Measurements from ENCODE around the gene PTPA. TPM values are rescaled to one million over a fixed set of nuclear protein-coding genes. Genes with fewer than 3 reads are reported as not detected.

PTPA gene
- total RNA-seq, 3 donors from 2014 or later, result 34.2 to 83.4 (median 71.1) TPM

DNA sequence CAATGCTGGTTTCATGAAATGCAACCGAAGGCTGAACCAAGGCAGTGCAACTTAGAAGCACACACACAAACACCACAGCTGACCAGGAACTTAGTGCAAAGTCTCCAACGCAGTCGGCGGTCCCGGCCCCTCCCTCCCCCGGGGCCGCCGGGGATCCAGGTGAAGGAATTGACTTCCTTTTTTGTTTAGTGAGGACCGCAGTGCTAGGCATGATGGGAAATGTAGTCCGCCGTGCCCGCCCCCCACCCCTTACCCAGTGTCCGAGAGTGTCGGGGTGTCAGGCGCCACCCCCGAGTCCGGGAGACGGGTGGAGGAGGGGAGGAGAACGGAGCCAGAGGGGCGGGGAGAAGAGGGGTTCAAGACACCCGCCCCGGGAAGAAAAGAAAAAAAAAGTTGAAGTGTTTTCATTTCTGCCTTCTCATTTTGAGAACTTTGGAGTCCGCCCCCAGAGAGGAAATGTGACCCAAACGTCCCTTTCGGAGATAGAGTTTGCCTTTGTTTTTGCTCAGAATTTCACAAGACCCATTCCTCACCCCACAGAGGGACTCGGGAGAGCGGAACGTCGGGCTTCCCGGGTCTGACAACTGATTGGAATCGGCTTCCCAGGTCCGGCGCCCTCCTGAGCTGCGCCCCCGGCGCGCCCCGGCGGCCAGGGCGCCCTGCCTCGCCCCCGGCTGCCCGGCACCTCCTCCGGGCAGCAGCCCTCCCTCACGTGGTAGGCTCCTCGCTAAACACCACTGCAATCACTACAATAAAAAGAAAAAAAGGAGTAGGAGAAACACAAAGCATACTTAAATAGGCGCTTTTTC lies 64.8 kb downstream of the PTPA start:
- H3K27me3 ChIP-seq, result no peaks in the 10 kb centered on the region
- H3K9me3 ChIP-seq, result no peaks in the 10 kb centered on the region
- H3K27ac ChIP-seq, result peak overlapping the region; percentile 98 to 99
- intact Hi-C loops (cut with DNase I; ENCODE audit: low total_unique reads), result loop anchor here (2.0 to 10.0 kb wide), 3 partner anchors 31 to 311 kb away; no protein-coding TSS in a partner anchor
- TF ChIP-seq, protein P1, sequence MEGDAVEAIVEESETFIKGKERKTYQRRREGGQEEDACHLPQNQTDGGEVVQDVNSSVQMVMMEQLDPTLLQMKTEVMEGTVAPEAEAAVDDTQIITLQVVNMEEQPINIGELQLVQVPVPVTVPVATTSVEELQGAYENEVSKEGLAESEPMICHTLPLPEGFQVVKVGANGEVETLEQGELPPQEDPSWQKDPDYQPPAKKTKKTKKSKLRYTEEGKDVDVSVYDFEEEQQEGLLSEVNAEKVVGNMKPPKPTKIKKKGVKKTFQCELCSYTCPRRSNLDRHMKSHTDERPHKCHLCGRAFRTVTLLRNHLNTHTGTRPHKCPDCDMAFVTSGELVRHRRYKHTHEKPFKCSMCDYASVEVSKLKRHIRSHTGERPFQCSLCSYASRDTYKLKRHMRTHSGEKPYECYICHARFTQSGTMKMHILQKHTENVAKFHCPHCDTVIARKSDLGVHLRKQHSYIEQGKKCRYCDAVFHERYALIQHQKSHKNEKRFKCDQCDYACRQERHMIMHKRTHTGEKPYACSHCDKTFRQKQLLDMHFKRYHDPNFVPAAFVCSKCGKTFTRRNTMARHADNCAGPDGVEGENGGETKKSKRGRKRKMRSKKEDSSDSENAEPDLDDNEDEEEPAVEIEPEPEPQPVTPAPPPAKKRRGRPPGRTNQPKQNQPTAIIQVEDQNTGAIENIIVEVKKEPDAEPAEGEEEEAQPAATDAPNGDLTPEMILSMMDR (IDR thresholded peaks at IDR 0.05), result no peak
- TF ChIP-seq POLR2AphosphoS5 (IDR thresholded peaks at IDR 0.05) (peak; percentile 43 to 72 (median 64)), POLR2A (IDR thresholded peaks at IDR 0.05) (peak; percentile 35)
- H3K36me3 ChIP-seq, result no peaks in the 10 kb centered on the region
- peak overlapping the region; percentile 91 to 93 (median 93) for H3K4me3 ChIP-seq
- peaks cover 0 to 4% of the 10 kb centered on the region in 2 donors for H3K4me1 ChIP-seq
- DNase-seq (ENCODE audit: low spot score in 2 of 2), result peak; percentile 86 to 94

DNA sequence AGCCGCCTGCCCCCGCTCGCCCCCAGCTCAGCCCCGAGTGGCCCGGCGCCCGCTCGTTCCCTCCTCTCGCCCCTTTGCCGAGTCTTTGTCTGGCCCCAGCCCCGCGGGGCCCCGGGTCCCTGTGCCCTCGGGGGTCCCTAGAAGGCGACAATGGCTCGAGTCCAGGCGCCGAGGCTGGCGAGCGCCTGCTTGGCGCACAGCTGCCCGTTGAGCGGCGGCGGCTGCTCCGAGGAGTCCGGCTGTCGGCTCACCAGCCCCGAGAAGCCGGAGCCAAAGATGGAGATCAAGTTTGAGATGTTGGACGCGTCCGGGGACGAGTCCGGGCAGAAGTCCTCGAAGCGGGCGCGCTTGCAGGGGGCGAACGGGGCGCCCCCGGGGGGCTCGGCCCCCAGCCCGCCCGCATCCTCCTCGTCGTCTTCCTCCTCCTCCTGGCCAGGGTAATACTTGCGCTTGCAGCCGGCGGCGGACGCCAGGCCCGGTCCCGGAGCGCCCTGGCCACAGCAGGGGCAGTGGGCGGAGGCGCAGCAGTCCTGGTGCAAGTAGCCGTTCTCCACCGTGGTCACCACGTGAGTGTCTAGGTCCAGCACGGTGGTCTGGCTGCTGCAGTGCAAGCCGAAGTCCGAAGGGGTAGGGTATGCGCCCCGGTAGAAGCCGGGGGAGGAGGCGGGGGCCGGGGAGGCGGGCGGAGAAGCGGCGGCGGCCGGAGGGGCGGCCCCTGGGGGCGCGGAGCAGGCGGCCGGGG lies 65.7 kb downstream of the PTPA start:
- H3K27me3 ChIP-seq, result no peaks in the 10 kb centered on the region
- TF ChIP-seq, protein P1 (IDR thresholded peaks at IDR 0.05), result no peak
- TF ChIP-seq POLR2AphosphoS5 (IDR thresholded peaks at IDR 0.05), result peak in 1 of 3 donors; percentile 10
- H3K4me3 ChIP-seq, result peak overlapping the region; percentile 91 to 93 (median 93)
- no peaks in the 10 kb centered on the region for H3K9me3 ChIP-seq
- intact Hi-C loops (cut with DNase I; ENCODE audit: low total_unique reads), result loop anchor here (5.0 to 10.0 kb wide), 2 partner anchors 138 to 310 kb away; no protein-coding TSS in a partner anchor
- peak overlapping the region; percentile 98 to 99 for H3K27ac ChIP-seq
- H3K4me1 ChIP-seq, result peaks cover 0 to 4% of the 10 kb centered on the region in 2 donors
- peak in 1 of 2 donors; percentile 58 for DNase-seq (ENCODE audit: low spot score in 2 of 2)
- H3K36me3 ChIP-seq, result no peaks in the 10 kb centered on the region

DNA sequence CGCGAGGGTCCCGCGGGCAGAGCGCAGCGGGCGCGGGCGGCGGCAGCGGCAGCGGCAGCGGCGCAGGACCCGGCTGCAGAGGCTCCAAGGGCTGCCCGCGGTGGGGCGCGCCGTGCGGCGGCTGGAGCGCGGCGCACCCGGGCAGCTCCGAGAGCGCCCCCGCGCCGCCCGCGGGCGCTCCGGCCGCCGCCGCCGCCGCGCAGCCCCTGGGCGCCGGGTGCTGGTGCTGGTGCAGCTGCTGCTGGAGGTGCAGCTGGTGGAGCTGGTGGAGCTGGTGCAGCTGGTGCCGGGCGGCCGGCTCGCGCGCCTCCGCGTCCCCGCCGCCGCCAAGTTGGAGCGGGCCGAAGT lies 66.2 kb downstream of the PTPA start:
- Histone ChIP-seq H3K27ac (peak overlapping the region; percentile 98 to 99), H3K4me3 (peak overlapping the region; percentile 91 to 93 (median 93)), H3K27me3 (no peaks in the 10 kb centered on the region), H3K4me1 (peaks cover 0 to 4% of the 10 kb centered on the region in 2 donors), H3K36me3 (no peaks in the 10 kb centered on the region), H3K9me3 (no peaks in the 10 kb centered on the region)
- intact Hi-C loops (cut with DNase I; ENCODE audit: low total_unique reads), result loop anchor here (5.0 to 10.0 kb wide), 2 partner anchors 137 to 310 kb away; no protein-coding TSS in a partner anchor
- no peak for DNase-seq (ENCODE audit: low spot score in 2 of 2)
- TF ChIP-seq POLR2A (IDR thresholded peaks at IDR 0.05) (no peak), POLR2AphosphoS5 (IDR thresholded peaks at IDR 0.05) (no peak)
- TF ChIP-seq, protein P1 (IDR thresholded peaks at IDR 0.05), result peak in 1 of 3 donors; percentile 8

DNA sequence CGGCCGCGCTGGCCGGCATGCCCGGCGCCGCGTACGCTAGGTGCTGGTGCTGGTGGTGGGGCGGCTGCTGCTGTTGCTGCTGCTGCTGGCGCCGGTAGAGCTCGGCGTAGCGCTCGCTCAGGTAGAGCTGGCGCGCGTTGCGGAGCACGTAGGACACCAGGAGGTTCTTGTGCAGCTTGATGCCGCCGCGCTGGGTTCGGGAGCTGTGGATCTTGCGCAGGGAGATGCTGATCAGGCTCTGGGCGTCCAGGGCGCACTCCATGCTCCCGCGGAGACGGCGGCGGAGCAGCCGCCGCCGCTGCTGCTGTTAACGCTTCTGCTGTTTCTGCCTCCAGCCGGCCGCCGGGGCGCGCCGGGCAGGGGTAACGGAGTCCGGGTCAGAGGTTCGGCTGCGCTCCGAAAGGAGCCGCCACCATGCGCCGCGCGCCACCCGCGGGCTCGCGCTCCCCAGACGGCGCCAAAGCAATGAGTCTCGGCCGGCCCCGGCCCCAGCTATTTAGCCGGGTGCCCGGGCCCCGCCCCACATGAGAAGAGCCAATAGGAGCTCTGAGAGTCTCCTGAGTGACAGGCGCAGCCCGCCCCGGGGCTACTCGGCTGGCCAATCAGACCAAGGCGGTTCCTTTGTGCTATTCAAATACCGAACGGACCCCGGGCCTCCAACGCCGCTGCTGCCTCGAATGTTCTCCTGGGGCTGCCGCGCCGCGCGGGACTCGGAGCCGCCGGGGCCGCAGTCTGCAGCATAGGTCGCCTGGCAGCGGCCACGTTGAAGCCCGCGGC lies 66.8 kb downstream of the PTPA start, which contains the start of gene IER5L:
Gene IER5L (minus strand): TSS at position 471 of the 777 bp plus-strand sequence. CDS start 209 bp downstream, at position 262.
- H3K4me3 ChIP-seq, result peak within 1 kb of the TSS; percentile 91 to 93 (median 93)
- no peaks in the 10 kb centered on the region for H3K9me3 ChIP-seq
- H3K27me3 ChIP-seq, result no peaks in the 10 kb centered on the region
- no peaks in the 10 kb centered on the region for H3K36me3 ChIP-seq
- peaks cover 0 to 4% of the 10 kb centered on the region in 2 donors for H3K4me1 ChIP-seq
- peak; percentile 96 to 97 for DNase-seq (ENCODE audit: low spot score in 2 of 2)
- TF ChIP-seq, protein P1 (IDR thresholded peaks at IDR 0.05), result no peak
- TF ChIP-seq POLR2A (IDR thresholded peaks at IDR 0.05) (peak; percentile 96), POLR2AphosphoS5 (IDR thresholded peaks at IDR 0.05) (peak; percentile 96 to 99 (median 99))
- intact Hi-C loops (cut with DNase I; ENCODE audit: low total_unique reads), result loop anchor here (5.0 to 10.0 kb wide), 2 partner anchors 137 to 309 kb away; no protein-coding TSS in a partner anchor
- peak within 1 kb of the TSS; percentile 98 to 99 for H3K27ac ChIP-seq

Measured in breast epithelium (tissue), 4 donors.